Tibial nerve (tissue), 3 donors: Measurements from ENCODE around the gene RAPGEF6.

Experiments
- CTCF ChIP-seq, 5 experiments: fragments of 200-600 bp in 3 of 5; fragments of 450-650 bp in 2 of 5; sonication (generic) in 3 of 5; IDR thresholded peaks; one replicate each; pipeline ENCODE4 v1.5.1; 2016 to 2019; ENCODE audit warnings: antibody characterized with exemption in 5 of 5, mild to moderate bottlenecking in 3 of 5, moderate library complexity in 2 of 5
- POLR2A ChIP-seq, 2 donors: fragments of 450-650 bp; IDR thresholded peaks; one replicate each; pipeline ENCODE4 v1.6.1; 2017; ENCODE audit warnings: antibody characterized with exemption in 2 of 2, mild to moderate bottlenecking in 2 of 2, moderate library complexity in 2 of 2

- TF ChIP-seq CTCF (IDR thresholded peaks at IDR 0.05) (no peak), POLR2A (IDR thresholded peaks at IDR 0.05) (no peak)
These were observed 19.3 kb upstream of the RAPGEF6 start for GRCh38 chr5:131654309-131654708.
